Glutamatergic neuron (in vitro differentiated cells): ENCODE results near the gene BAX. TPM values are rescaled to one million over a fixed set of nuclear protein-coding genes. Genes with fewer than 3 reads are reported as not detected.

Experiments used
- DNase-seq: peaks from one replicate; pipeline ENCODE4 v3.0.0; 2022
- H3K27ac Mint-ChIP-seq: one replicate; pipeline ENCODE4 v1.8.0; 2020; ENCODE audit warnings: mild to moderate bottlenecking, mixed read lengths, inconsistent platforms; ENCODE audit not compliant: unreplicated experiment
- H3K27me3 Mint-ChIP-seq: one replicate; pipeline ENCODE4 v1.8.0; 2020; ENCODE audit warnings: mild to moderate bottlenecking, moderate library complexity, mixed read lengths, inconsistent platforms; ENCODE audit not compliant: unreplicated experiment
- H3K36me3 Mint-ChIP-seq: one replicate; pipeline ENCODE4 v1.8.0; 2020; ENCODE audit warnings: mild to moderate bottlenecking, mixed read lengths, inconsistent platforms; ENCODE audit not compliant: unreplicated experiment
- H3K4me1 Mint-ChIP-seq: one replicate; pipeline ENCODE4 v1.8.0; 2020; ENCODE audit warnings: mild to moderate bottlenecking, low read depth, mixed read lengths, inconsistent platforms; ENCODE audit not compliant: unreplicated experiment
- H3K4me3 Mint-ChIP-seq: one replicate; pipeline ENCODE4 v1.8.0; 2020; ENCODE audit warnings: mild to moderate bottlenecking, mixed read lengths, inconsistent platforms; ENCODE audit not compliant: unreplicated experiment
- H3K9me3 Mint-ChIP-seq: one replicate; pipeline ENCODE4 v1.8.0; 2020; ENCODE audit warnings: mild to moderate bottlenecking, moderate library complexity, mixed read lengths, inconsistent platforms; ENCODE audit not compliant: unreplicated experiment
- microRNA-seq: library from miRNA; unstranded; fragments of <30 nt; microRNA quantifications from one replicate; pipeline ENCODE4, GENCODE V29; 2020; ENCODE audit not compliant: unreplicated experiment
- total RNA-seq: library from RNA; stranded (reverse); fragmentation: NEBNext Ultra II Directional; extraction: Animal tissue kit (Norgen Biotek cat#: 25700); gene quantifications from one replicate; pipeline ENCODE4 v1.2.1, GENCODE V29; 2021; ENCODE audit not compliant: unreplicated experiment
- TF ChIP-seq, protein P1 (sequence below): fragments of 200-600 bp; sonication (generic); IDR thresholded peaks from one replicate; pipeline ENCODE4 v1.5.0; 2021; ENCODE audit not compliant: partially characterized antibody, unreplicated experiment

BAX gene
- total RNA-seq, 1 donor from 2014 or later: 87.7 TPM

DNA sequence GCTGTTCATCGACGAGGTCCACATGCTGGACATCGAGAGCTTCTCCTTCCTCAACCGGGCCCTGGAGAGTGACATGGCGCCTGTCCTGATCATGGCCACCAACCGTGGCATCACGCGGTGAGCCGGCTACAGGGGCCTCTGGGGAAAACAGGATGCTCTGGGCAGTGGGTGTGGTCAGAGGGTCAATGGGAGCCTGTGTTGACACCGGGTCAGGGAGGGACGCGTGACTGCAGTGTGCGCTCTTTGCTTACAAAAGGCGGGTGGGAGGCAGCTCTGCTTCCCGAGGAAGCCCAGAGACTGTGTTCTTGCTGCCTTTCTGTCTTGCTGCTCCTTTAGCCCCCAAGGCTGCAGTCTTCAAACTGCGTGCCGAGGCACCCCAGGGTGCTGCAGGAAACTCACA lies 56.5 kb downstream of the BAX start:
- H3K4me3 Mint-ChIP-seq: no peak overlapping the region

More for the DNA sequence above, 56.5 kb downstream of the BAX start:
- H3K4me1 Mint-ChIP-seq: peaks cover 3% of the 10 kb centered on the region
- TF ChIP-seq, protein P1, sequence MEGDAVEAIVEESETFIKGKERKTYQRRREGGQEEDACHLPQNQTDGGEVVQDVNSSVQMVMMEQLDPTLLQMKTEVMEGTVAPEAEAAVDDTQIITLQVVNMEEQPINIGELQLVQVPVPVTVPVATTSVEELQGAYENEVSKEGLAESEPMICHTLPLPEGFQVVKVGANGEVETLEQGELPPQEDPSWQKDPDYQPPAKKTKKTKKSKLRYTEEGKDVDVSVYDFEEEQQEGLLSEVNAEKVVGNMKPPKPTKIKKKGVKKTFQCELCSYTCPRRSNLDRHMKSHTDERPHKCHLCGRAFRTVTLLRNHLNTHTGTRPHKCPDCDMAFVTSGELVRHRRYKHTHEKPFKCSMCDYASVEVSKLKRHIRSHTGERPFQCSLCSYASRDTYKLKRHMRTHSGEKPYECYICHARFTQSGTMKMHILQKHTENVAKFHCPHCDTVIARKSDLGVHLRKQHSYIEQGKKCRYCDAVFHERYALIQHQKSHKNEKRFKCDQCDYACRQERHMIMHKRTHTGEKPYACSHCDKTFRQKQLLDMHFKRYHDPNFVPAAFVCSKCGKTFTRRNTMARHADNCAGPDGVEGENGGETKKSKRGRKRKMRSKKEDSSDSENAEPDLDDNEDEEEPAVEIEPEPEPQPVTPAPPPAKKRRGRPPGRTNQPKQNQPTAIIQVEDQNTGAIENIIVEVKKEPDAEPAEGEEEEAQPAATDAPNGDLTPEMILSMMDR: no peak
- no peaks in the 10 kb centered on the region for H3K9me3 Mint-ChIP-seq
- H3K27me3 Mint-ChIP-seq: peaks cover 5% of the 10 kb centered on the region
- H3K27ac Mint-ChIP-seq: no peak overlapping the region
- H3K36me3 Mint-ChIP-seq: no peaks in the 10 kb centered on the region
- DNase-seq: no peak

Small RNAs within 50 kb of the gene (microRNA-seq; reads per million reads assigned to microRNA genes)
- gene MIR6798: 1.4 reads per million, percentile 3 among the genes with 10 or more reads in this experiment

Other genes with a start within 250 kb of the BAX start
- 2.7 TPM for gene MAMSTR, start 235.2 kb upstream of the BAX start, total RNA-seq
- gene RASIP1, start 214.3 kb upstream of the BAX start, total RNA-seq: 6.2 TPM
- not detected for gene IZUMO1, start 208.0 kb upstream of the BAX start, total RNA-seq
- gene FUT1, start 202.2 kb upstream of the BAX start, total RNA-seq: 4.4 TPM
- gene FGF21, start 199.4 kb upstream of the BAX start, total RNA-seq: not detected
- gene BCAT2, start 143.8 kb upstream of the BAX start, total RNA-seq: 22.3 TPM
- gene HSD17B14, start 118.4 kb upstream of the BAX start, total RNA-seq: 1.0 TPM
- 9.4 TPM for gene PLEKHA4, start 86.3 kb upstream of the BAX start, total RNA-seq
- gene PPP1R15A, start 82.5 kb upstream of the BAX start, total RNA-seq: 106 TPM
- gene TULP2, start 56.1 kb upstream of the BAX start, total RNA-seq: not detected
- gene NUCB1, start 54.6 kb upstream of the BAX start, total RNA-seq: 115 TPM
- gene DHDH, start 21.2 kb upstream of the BAX start, total RNA-seq: not detected
- gene FTL, start 10.4 kb downstream of the BAX start, total RNA-seq: 875 TPM
- gene GYS1, start 38.4 kb downstream of the BAX start, total RNA-seq: 69.0 TPM
- gene RUVBL2, start 39.0 kb downstream of the BAX start, total RNA-seq: 60.9 TPM
- gene LHB, start 62.2 kb downstream of the BAX start, total RNA-seq: not detected
- gene CGB3, start 69.5 kb downstream of the BAX start, total RNA-seq: not detected
- gene CGB2, start 77.0 kb downstream of the BAX start, total RNA-seq: not detected
- gene CGB1, start 82.0 kb downstream of the BAX start, total RNA-seq: not detected
- not detected for gene CGB5, start 89.0 kb downstream of the BAX start, total RNA-seq
- gene CGB8, start 94.2 kb downstream of the BAX start, total RNA-seq: not detected
- not detected for gene CGB7, start 102.9 kb downstream of the BAX start, total RNA-seq
- not detected for gene NTF4, start 109.9 kb downstream of the BAX start, total RNA-seq
- gene KCNA7, start 117.8 kb downstream of the BAX start, total RNA-seq: not detected
- 300 TPM for gene SNRNP70, start 130.6 kb downstream of the BAX start, total RNA-seq
- 32.6 TPM for gene LIN7B, start 159.5 kb downstream of the BAX start, total RNA-seq
- 3.2 TPM for gene C19orf73, start 164.3 kb downstream of the BAX start, total RNA-seq
- gene PPFIA3, start 164.7 kb downstream of the BAX start, total RNA-seq: 104 TPM
- gene HRC, start 200.5 kb downstream of the BAX start, total RNA-seq: 26.6 TPM
- 54.1 TPM for gene TRPM4, start 202.9 kb downstream of the BAX start, total RNA-seq